Left ventricle myocardium inferior (tissue), 1 donor: ENCODE measurements around the gene LRIG1. TPM values are rescaled to one million over a fixed set of nuclear protein-coding genes. Genes with fewer than 3 reads are reported as not detected.

Source experiments
- DNase-seq: peaks from one replicate; pipeline ENCODE4 v3.0.0-alpha.2; 2020
- H3K27ac ChIP-seq: fragments of 200-600 bp; replicated peaks from 2 replicates; pipeline ENCODE4 v1.8.0; 2021
- H3K27me3 ChIP-seq: fragments of 200-600 bp; 2 replicates; pipeline ENCODE4 v1.8.0; 2021; ENCODE audit warnings: low read depth
- H3K36me3 ChIP-seq: fragments of 200-600 bp; 2 replicates; pipeline ENCODE4 v1.8.0; 2021
- H3K4me1 ChIP-seq: fragments of 200-600 bp; 2 replicates; pipeline ENCODE4 v1.8.0; 2021
- H3K4me3 ChIP-seq: fragments of 200-600 bp; 2 replicates; pipeline ENCODE4 v1.8.0; 2021; ENCODE audit warnings: mild to moderate bottlenecking, moderate library complexity
- H3K9me3 ChIP-seq: fragments of 200-600 bp; replicated peaks from 2 replicates; pipeline ENCODE4 v1.8.0; 2021
- CTCF ChIP-seq: fragments of 200-600 bp; IDR thresholded peaks from 2 replicates; pipeline ENCODE4 v1.8.0; 2021; ENCODE audit warnings: antibody characterized with exemption, mild to moderate bottlenecking, borderline replicate concordance
- intact Hi-C: fragments of 100-400 bp; cut with micrococcal nuclease; formaldehyde crosslinking; loops from one replicate; pipeline ENCODE4 v1.11.0; 2022
- total RNA-seq: library from RNA; stranded (reverse); fragmentation: NEBNext Ultra II Directional; extraction: Animal tissue kit (Norgen Biotek cat#: 25700); gene quantifications from one replicate; pipeline ENCODE4 v1.2.1, GENCODE V29; 2021
- donor health status: DM: no; HTN: yes; CAD: no; lungs with severe emphysema.

The LRIG1 gene
- total RNA-seq, 1 donor from 2014 or later: 137 TPM

- TF ChIP-seq CTCF: no peak
- intact Hi-C loops: no loop called here
- Histone ChIP-seq H3K36me3 (no peaks in the 10 kb centered on the region), H3K9me3 (no peaks in the 10 kb centered on the region), H3K27ac (peak overlapping the region; percentile 91), H3K4me3 (no peak overlapping the region), H3K4me1 (peaks cover 99% of the 10 kb centered on the region), H3K27me3 (no peaks in the 10 kb centered on the region)
- DNase-seq: no peak
These were observed 23.0 kb downstream of the LRIG1 start for GRCh38 chr3:66477856-66478255.

- no peaks in the 10 kb centered on the region for H3K27me3 ChIP-seq
- no peaks in the 10 kb centered on the region for H3K9me3 ChIP-seq
- intact Hi-C loops: no loop called here
- H3K27ac ChIP-seq: peak overlapping the region; percentile 21
- DNase-seq: no peak
- no peak for TF ChIP-seq CTCF
- H3K4me1 ChIP-seq: peaks cover 99% of the 10 kb centered on the region
- no peaks in the 10 kb centered on the region for H3K36me3 ChIP-seq
- no peak overlapping the region for H3K4me3 ChIP-seq
These were observed 23.9 kb downstream of the LRIG1 start for GRCh38 chr3:66476852-66477381.

GRCh38 chr3:66475386-66476020 is 25.3 kb downstream of the LRIG1 start:
- no peak for DNase-seq
- TF ChIP-seq CTCF: no peak
- intact Hi-C loops: no loop called here
- H3K27ac ChIP-seq: no peak overlapping the region
- no peaks in the 10 kb centered on the region for H3K36me3 ChIP-seq
- no peaks in the 10 kb centered on the region for H3K27me3 ChIP-seq
- H3K4me1 ChIP-seq: peaks cover 99% of the 10 kb centered on the region
- H3K4me3 ChIP-seq: no peak overlapping the region
- H3K9me3 ChIP-seq: no peaks in the 10 kb centered on the region

DNA sequence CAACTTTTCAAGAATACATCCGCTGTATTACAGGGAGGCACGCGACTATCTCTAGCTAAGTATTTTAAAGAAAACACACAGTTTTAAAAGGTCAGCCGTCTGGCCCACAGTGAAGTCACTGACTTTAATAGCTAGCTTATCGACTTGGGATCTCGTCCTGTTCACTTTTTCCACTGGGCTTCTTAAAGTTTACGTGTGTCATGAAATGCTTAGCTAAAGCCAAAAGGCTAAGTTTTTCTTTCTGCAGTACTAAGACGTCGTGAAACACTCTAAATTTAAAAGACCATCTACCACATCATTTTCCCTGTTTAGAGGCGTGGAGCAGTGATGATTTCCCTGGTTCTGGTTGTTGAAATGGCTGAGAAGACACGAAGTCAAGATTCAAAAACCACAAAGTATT is 27.1 kb downstream of the LRIG1 start:
- Histone ChIP-seq H3K9me3 (no peaks in the 10 kb centered on the region), H3K27me3 (no peaks in the 10 kb centered on the region), H3K4me1 (peaks cover 89% of the 10 kb centered on the region), H3K36me3 (no peaks in the 10 kb centered on the region), H3K4me3 (no peak overlapping the region), H3K27ac (no peak overlapping the region)
- intact Hi-C loops: no loop called here
- TF ChIP-seq CTCF: no peak
- no peak for DNase-seq

- H3K27ac ChIP-seq: no peak overlapping the region
- H3K36me3 ChIP-seq: no peaks in the 10 kb centered on the region
- H3K4me3 ChIP-seq: peak overlapping the region; percentile 12
- DNase-seq: no peak
- no peak for TF ChIP-seq CTCF
- intact Hi-C loops: no loop called here
- no peaks in the 10 kb centered on the region for H3K9me3 ChIP-seq
- H3K27me3 ChIP-seq: no peaks in the 10 kb centered on the region
- H3K4me1 ChIP-seq: peaks cover 89% of the 10 kb centered on the region
These were observed 27.6 kb downstream of the LRIG1 start for GRCh38 chr3:66473181-66473580.
